Psoas muscle (tissue), 8 donors: ENCODE results near the gene DNMT3B. TPM values are rescaled to one million over a fixed set of nuclear protein-coding genes. Genes with fewer than 3 reads are reported as not detected.

ENCODE experiments used
- ATAC-seq, 4 donors: fragments of 200-7000 bp; cut with Tn5 transposase; one replicate each; pipeline ENCODE4 v1.9.1; 2020; ENCODE audit warnings: moderate library complexity in 3 of 4, mild to moderate bottlenecking in 2 of 4
- DNase-seq, 2 donors: peaks; one replicate each; pipeline ENCODE4 v3.0.0-alpha.2; 2020
- H3K27ac ChIP-seq: fragments of 200-600 bp; one replicate; pipeline ENCODE4 v1.8.0; 2022
- H3K27me3 ChIP-seq, 3 donors: fragments of 200-600 bp in 1 of 3; one replicate each; pipeline versions ENCODE4 v1.6.1 to v1.8.0; 2013 to 2022; ENCODE audit warnings: low read length in 2 of 3, mild to moderate bottlenecking in 2 of 3, moderate library complexity in 1 of 3; ENCODE audit not compliant: insufficient read depth in 3 of 3
- H3K36me3 ChIP-seq, 2 donors: fragments of 200-600 bp in 1 of 2; one replicate each; pipeline versions ENCODE4 v1.6.1 to v1.8.0; 2013 to 2022; ENCODE audit warnings: low read depth in 1 of 2, mild to moderate bottlenecking in 1 of 2, moderate library complexity in 1 of 2; ENCODE audit not compliant: insufficient read depth in 1 of 2
- H3K4me1 ChIP-seq: fragments of 200-600 bp; one replicate; pipeline ENCODE4 v1.8.0; 2022
- H3K4me3 ChIP-seq: fragments of 200-600 bp; one replicate; pipeline ENCODE4 v1.8.0; 2022; ENCODE audit warnings: mild to moderate bottlenecking
- H3K9me3 ChIP-seq: fragments of 200-600 bp; one replicate; pipeline ENCODE4 v1.8.0; 2022
- CTCF ChIP-seq: fragments of 200-600 bp; IDR thresholded peaks from one replicate; pipeline ENCODE4 v1.8.0; 2022; ENCODE audit warnings: antibody characterized with exemption
- WGBS, 3 donors: extraction: QIAGEN DNeasy Blood & Tissue Kit; methylation state at CpG; one replicate each; pipeline versions ENCODE4 v1.1.6 to v1.1.7; 2013; 5-methylcytosine and 5-hydroxymethylcytosine counted together
- intact Hi-C, 2 donors: fragments of 100-400 bp; cut with DNase I; formaldehyde crosslinking; loops; one replicate each; pipeline versions ENCODE4 v1.11.0 to v1.14.2; 2022
- polyA plus RNA-seq, 3 donors: library from polyadenylated mRNA; stranded (reverse); fragments of 200-250 nt; gene quantifications; one replicate each; pipeline ENCODE4 v1.2.3, GENCODE V29; 2013
- total RNA-seq, 4 donors: library from RNA; stranded (reverse); fragmentation: NEBNext Ultra II Directional in 2 of 4; extraction: Animal tissue kit (Norgen Biotek cat#: 25700) in 2 of 4; gene quantifications; one replicate each; pipeline versions ENCODE4 v1.2.1 to v1.2.4, GENCODE V29; 2021 to 2023
- donor health status: healthy with polysubstance abuse.
- donor health status: DM: no; HTN: no; CAD: no; lungs with moderate emphysema.
- donor health status: Bipolar disorder and iron deficiency.
- donor health status: healthy.
- donor health status: DM: yes; HTN: yes; CAD: no.
- donor health status: DM: no; HTN: no; CAD: no.
- donor health status: DM: no; HTN: no; CAD: no.
- donor health status: DM: yes; HTN: yes; CAD: no.

The DNMT3B gene
- total and polyA plus RNA-seq, 7 donors, result 0.08 to 0.64 (median 0.17) TPM

- Histone ChIP-seq H3K27me3 (no peaks in the 10 kb centered on the region), H3K4me1 (no peaks in the 10 kb centered on the region), H3K27ac (no peak overlapping the region), H3K9me3 (no peaks in the 10 kb centered on the region), H3K4me3 (no peak overlapping the region), H3K36me3 (peaks cover 0 to 31% of the 10 kb centered on the region in 2 donors)
- DNase-seq (no peak), ATAC-seq (no peak)
- intact Hi-C loops, result no loop called here
- no peak for TF ChIP-seq CTCF
- 69 to 76% (median 69%) methylated on average over 2 of the region's 2 CpGs for WGBS, 3 donors
These were observed 96.0 kb downstream of the DNMT3B start for GRCh38 chr20:32858189-32858588.

Other genes starting within 250 kb of the DNMT3B start
- 1 to 10 TPM; 1.3 to 2.7 (median 2.3) TPM for gene NOL4L, start 177.1 kb upstream of the DNMT3B start, total RNA-seq
- gene NOL4L, start 177.1 kb upstream of the DNMT3B start, polyA plus RNA-seq, result under 1 TPM; 0.61 to 0.89 (median 0.72) TPM
- gene C20orf203, start 88.4 kb upstream of the DNMT3B start, total RNA-seq, result under 1 TPM in 1 of 4 donors, not detected in 3; 0.04 TPM
- not detected for gene C20orf203, start 88.4 kb upstream of the DNMT3B start, polyA plus RNA-seq
- gene COMMD7, start 18.9 kb upstream of the DNMT3B start, total RNA-seq, result 10 to 100 TPM; 28.4 to 50.8 (median 43.4) TPM
- 10 to 100 TPM; 15.9 to 55.4 (median 38.3) TPM for gene COMMD7, start 18.9 kb upstream of the DNMT3B start, polyA plus RNA-seq
- gene MAPRE1, start 57.6 kb downstream of the DNMT3B start, total RNA-seq, result 10 to 100 TPM; 34.8 to 62.9 (median 54.7) TPM
- 10 to 100 TPM; 30.9 to 77.8 (median 51.5) TPM for gene MAPRE1, start 57.6 kb downstream of the DNMT3B start, polyA plus RNA-seq
- under 1 TPM in 1 of 4 donors, not detected in 3; 0.08 TPM for gene EFCAB8, start 96.5 kb downstream of the DNMT3B start, total RNA-seq
- under 1 TPM in 2 of 3 donors, not detected in 1; 0.03 to 0.04 TPM for gene EFCAB8, start 96.5 kb downstream of the DNMT3B start, polyA plus RNA-seq
- not detected for gene SUN5, start 242.0 kb downstream of the DNMT3B start, total RNA-seq
- gene SUN5, start 242.0 kb downstream of the DNMT3B start, polyA plus RNA-seq, result not detected
- not detected for gene BPIFB2, start 245.3 kb downstream of the DNMT3B start, total RNA-seq
- gene BPIFB2, start 245.3 kb downstream of the DNMT3B start, polyA plus RNA-seq, result not detected